Effector memory CD4-positive, alpha-beta T cell (primary cell): Measurements from ENCODE around the gene OR13C9.
"Not testable (repeated sequence)": the region's sequence is repeated elsewhere in the genome, so short reads cannot be mapped to it uniquely, and the experiment has no call there.

Experiments
- DNase-seq, 3 donors: peaks; one replicate each; pipeline ENCODE4 v3.0.0-alpha.2; 2020
- H3K27ac ChIP-seq: 2 replicates; pipeline ENCODE4 v1.7.0; 2013; ENCODE audit warnings: mild to moderate bottlenecking, low read length, moderate library complexity; ENCODE audit not compliant: insufficient read depth, poor library complexity, severe bottlenecking
- H3K27me3 ChIP-seq: replicated peaks from 2 replicates; pipeline ENCODE4 v1.7.0; 2013; ENCODE audit warnings: mild to moderate bottlenecking, low read length; ENCODE audit not compliant: insufficient read depth, control insufficient read depth, poor library complexity, severe bottlenecking
- H3K36me3 ChIP-seq: 2 replicates; pipeline ENCODE4 v1.7.0; 2013; ENCODE audit warnings: mild to moderate bottlenecking, low read length, moderate library complexity; ENCODE audit not compliant: control insufficient read depth, insufficient read depth
- H3K4me1 ChIP-seq: 2 replicates; pipeline ENCODE4 v1.7.0; 2013; ENCODE audit warnings: low read length, mild to moderate bottlenecking; ENCODE audit not compliant: control insufficient read depth, insufficient read depth, poor library complexity, severe bottlenecking
- H3K4me3 ChIP-seq: 2 replicates; pipeline ENCODE4 v1.7.0; 2013; ENCODE audit warnings: low read length, low read depth, mild to moderate bottlenecking; ENCODE audit not compliant: insufficient read depth, poor library complexity, severe bottlenecking
- H3K9me3 ChIP-seq: 2 replicates; pipeline ENCODE4 v1.7.0; 2013; ENCODE audit warnings: mild to moderate bottlenecking, low read length, moderate library complexity; ENCODE audit not compliant: control insufficient read depth

The OR13C9 gene

DNA sequence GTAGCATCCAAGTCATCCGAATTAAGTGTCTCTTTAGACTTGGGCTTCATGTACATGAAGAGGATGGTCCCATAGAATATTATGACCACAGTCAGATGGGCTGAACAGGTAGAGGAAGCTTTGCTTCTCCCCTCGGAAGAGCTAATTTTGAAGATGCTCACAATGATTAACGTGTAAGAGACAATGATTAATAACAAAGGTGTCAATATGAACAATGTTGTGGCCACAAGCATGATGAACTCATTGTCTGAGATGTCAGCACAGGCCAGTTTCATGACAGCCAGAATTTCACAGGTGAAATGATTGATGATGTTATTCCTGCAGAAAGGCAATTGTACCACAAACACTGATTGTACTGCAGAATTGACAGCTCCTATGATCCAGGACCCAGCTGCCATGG, 13.2 kb downstream of the OR13C9 start:
- Histone ChIP-seq H3K27ac (no peak overlapping the region), H3K9me3 (no peaks in the 10 kb centered on the region), H3K4me3 (no peak overlapping the region), H3K36me3 (no peaks in the 10 kb centered on the region), H3K4me1 (no peaks in the 10 kb centered on the region), H3K27me3 (no peaks in the 10 kb centered on the region)
- DNase-seq: no peak

DNA sequence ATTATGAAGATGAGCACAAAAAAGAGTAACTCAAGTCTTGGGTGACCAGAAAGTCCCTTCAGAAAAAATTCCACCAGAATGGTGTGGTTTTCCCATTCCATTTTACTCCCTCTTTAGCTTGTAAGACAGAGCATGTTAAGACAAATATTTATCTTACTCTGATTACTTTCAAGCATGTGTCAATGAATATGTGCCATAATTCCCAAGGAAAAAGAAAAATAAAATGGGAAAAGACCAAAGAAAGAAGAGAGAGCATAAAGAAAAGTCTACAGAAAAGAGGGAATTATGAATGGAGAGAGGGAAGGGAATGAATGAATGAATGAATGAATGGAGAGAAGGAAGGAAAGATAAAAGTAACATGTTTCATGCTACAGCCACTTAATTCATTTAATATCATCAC, 18.7 kb downstream of the OR13C9 start, which contains the start of gene OR13C5:
TSS of gene OR13C5 (minus strand) at position 101 of the 400 bp plus-strand sequence. CDS start at position 101, 0 bp downstream.
- not testable (repeated sequence) for H3K27ac ChIP-seq, H3K4me3 ChIP-seq, H3K4me1 ChIP-seq, DNase-seq, H3K36me3 ChIP-seq, H3K27me3 ChIP-seq, H3K9me3 ChIP-seq

DNA sequence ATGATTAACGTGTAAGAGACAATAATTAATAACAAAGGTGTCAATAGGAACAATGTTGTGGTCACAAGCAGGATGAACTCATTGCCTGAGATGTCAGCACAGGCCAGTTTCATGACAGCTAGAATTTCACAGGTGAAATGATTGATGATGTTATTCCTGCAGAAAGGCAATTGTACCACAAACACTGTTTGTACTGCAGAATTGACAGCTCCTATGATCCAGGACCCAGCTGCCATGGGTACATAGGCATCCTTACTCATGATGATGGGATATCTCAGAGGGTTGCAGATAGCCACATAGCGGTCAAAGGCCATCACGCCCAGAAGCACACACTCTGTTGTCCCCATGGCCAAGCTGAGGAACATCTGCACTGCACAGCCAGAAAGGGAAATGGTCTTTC, 19.3 kb downstream of the OR13C9 start:
- not testable (repeated sequence) for H3K36me3 ChIP-seq, H3K4me1 ChIP-seq, DNase-seq, H3K27me3 ChIP-seq, H3K4me3 ChIP-seq, H3K9me3 ChIP-seq, H3K27ac ChIP-seq

DNA sequence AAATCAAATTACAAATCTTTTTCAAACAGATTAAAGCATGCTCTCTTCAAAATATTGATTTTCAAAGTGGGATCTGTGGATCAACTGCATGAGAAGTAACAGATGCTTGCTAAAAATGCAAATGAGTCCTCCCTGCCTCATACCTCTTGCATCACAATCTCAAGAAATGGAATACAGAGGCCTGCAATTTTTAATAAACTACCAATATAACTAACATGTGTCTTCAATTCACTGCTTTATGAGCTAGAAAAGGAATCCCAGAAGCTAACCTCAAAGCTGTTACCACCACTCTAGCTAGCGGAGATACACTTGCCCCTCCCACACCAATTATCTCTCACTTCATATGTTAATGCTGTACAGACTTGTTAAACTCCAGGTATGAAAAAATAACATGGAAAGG, 28.4 kb downstream of the OR13C9 start:
- no peaks in the 10 kb centered on the region for H3K27me3 ChIP-seq
- DNase-seq: no peak
- no peaks in the 10 kb centered on the region for H3K9me3 ChIP-seq
- no peak overlapping the region for H3K4me3 ChIP-seq
- no peak overlapping the region for H3K27ac ChIP-seq
- H3K4me1 ChIP-seq: no peaks in the 10 kb centered on the region
- no peaks in the 10 kb centered on the region for H3K36me3 ChIP-seq

DNA sequence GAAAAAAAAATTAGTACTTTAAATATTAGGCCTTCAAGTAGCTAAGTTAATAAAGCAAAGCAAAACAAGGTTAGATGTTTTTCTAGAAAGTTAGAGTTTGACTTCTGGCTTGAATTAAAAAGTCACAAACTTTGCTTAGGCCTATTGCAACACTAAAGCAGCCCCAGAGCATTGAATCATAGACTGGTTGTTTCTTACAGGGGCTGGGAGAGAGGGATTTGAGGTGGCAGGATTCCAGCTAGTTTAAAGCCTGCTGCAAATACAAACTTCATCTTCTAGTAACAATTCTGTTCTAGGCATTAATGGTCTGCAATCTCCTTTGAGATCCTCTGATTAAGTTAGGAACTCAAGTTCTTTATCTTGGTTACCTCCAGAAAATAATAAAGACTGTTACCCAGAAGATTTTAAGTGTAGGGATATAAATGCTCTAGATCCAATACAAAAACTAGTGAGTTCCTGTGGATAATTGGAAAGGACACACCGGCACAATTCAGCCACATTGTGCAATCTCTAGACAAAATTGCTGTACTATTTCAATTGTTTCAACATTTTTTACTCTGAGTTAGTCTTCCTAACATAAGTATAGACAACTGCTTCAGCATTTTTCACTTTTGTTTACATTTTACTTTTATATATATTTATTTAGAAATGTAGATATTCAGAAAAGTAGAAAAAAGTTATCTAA, 31.4 kb downstream of the OR13C9 start:
- no peak overlapping the region for H3K27ac ChIP-seq
- no peak for DNase-seq

DNA sequence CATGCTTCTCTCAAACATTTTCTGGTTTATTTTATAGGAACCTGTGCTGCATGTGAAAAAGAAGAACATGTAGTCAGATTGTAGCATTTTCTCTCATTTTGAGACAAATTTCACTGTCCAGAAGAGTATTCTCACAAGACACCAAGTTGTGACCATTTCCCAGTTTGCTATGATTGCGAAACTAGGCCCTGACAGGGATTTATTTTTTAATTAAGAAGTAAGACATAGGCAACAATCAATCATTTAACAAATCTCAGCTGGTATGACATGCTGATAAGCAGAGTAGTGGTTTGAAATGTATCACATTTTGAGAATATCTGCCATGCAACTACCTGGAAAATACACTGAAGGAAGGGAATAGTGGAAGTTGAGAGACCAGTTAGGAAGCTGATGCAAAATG, 37.4 kb downstream of the OR13C9 start:
- no peaks in the 10 kb centered on the region for H3K4me1 ChIP-seq
- H3K27me3 ChIP-seq: no peaks in the 10 kb centered on the region
- H3K36me3 ChIP-seq: no peaks in the 10 kb centered on the region
- DNase-seq: no peak
- H3K9me3 ChIP-seq: no peaks in the 10 kb centered on the region
- no peak overlapping the region for H3K4me3 ChIP-seq
- no peak overlapping the region for H3K27ac ChIP-seq

More for the DNA sequence above, 31.4 kb downstream of the OR13C9 start:
- H3K9me3 ChIP-seq: no peaks in the 10 kb centered on the region
- no peaks in the 10 kb centered on the region for H3K36me3 ChIP-seq
- no peak overlapping the region for H3K4me3 ChIP-seq
- H3K4me1 ChIP-seq: no peaks in the 10 kb centered on the region
- H3K27me3 ChIP-seq: no peaks in the 10 kb centered on the region

DNA sequence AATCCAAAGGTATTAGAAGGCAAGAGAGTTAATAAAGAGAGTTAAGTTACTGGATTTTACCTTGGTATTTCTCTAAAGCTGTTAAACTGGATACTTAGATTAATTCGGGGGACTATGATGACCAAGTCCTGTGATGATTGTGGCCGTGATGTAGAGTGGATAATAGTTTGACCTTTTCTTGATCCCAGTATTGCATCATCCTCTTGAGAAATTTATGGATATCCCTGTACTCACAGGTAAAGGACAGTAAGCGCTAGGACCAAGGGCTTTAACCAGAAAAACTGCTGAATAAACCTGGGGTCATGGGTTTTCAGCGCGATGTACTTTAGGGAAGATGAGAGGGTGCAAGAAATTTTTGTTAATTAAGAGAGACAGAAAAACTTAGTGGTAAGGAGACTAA, 40.7 kb downstream of the OR13C9 start:
- H3K27me3 ChIP-seq: no peaks in the 10 kb centered on the region
- H3K27ac ChIP-seq: no peak overlapping the region
- no peaks in the 10 kb centered on the region for H3K9me3 ChIP-seq
- no peaks in the 10 kb centered on the region for H3K4me1 ChIP-seq
- no peak for DNase-seq
- H3K4me3 ChIP-seq: no peak overlapping the region
- no peaks in the 10 kb centered on the region for H3K36me3 ChIP-seq

DNA sequence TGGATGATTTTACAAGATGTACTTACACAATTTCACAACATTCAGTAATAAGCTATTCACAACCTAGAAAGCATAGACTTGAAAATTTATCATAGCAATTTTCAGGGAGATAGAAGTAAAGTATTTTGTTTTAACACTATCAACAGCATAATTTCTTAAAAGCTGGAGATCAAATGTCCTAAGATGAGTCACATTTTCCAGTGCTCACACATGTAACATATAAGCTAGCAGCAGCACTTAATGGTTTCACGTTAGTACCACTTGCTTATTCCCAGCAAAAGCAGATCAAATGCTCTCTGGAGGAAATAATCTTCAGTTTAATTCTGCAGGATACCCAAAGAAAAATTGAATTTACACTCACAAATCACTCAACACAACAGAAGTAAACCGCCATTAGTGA, 42.5 kb downstream of the OR13C9 start:
- DNase-seq: no peak

DNA sequence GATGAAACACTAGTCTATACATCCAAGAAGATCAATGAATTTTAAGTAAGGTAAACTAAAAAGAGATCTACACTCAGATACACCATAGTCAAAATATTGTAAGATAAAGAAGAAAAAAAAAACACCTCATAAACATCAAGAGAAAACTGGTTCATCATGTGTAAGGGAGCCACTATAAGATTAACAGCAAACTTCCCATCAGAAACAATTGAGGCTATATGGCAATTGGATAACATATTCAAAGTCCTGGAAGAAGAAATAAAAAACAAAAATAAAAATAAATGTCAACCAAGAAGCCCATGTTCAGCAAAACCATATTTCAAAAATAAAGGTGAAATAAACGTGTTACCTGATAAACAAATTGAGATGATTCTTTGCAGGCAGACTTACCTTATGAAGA, 45.4 kb downstream of the OR13C9 start:
- Histone ChIP-seq H3K27ac (no peak overlapping the region), H3K4me3 (no peak overlapping the region), H3K36me3 (no peaks in the 10 kb centered on the region), H3K9me3 (peaks cover 4% of the 10 kb centered on the region), H3K27me3 (no peaks in the 10 kb centered on the region), H3K4me1 (no peaks in the 10 kb centered on the region)
- no peak for DNase-seq

More for the DNA sequence above, 42.5 kb downstream of the OR13C9 start:
- Histone ChIP-seq H3K4me3 (no peak overlapping the region), H3K36me3 (no peaks in the 10 kb centered on the region), H3K9me3 (peaks cover 4% of the 10 kb centered on the region), H3K4me1 (no peaks in the 10 kb centered on the region), H3K27me3 (no peaks in the 10 kb centered on the region), H3K27ac (no peak overlapping the region)

DNA sequence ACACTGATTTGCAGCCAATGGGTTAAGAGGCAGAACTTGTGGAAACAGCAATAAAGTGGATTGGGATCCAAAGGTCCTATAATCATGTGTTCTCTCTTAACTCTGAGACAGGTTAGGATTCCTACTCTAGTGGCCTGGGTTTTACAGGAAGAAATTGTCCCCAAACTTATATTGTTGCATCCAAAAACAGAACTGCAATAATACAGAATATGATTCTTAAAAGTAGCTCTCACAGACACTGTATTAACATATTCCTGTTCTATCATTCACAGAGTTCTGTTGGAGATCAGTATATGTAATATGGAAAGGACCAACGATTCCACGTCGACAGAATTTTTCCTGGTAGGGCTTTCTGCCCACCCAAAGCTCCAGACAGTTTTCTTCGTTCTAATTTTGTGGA, 49.1 kb downstream of the OR13C9 start, which contains the start of gene OR13C8:
TSS of gene OR13C8 (plus strand) at position 301 of the 400 bp plus-strand sequence. CDS start at position 301, 0 bp downstream.
- Histone ChIP-seq H3K27me3 (no peaks in the 10 kb centered on the region), H3K4me1 (no peaks in the 10 kb centered on the region)
- DNase-seq: no peak

More for the DNA sequence above, 49.1 kb downstream of the OR13C9 start, which contains the start of gene OR13C8:
- Histone ChIP-seq H3K9me3 (peaks cover 4% of the 10 kb centered on the region), H3K36me3 (no peaks in the 10 kb centered on the region), H3K27ac (no peak within 1 kb of the TSS), H3K4me3 (no peak within 1 kb of the TSS)
